Measurements from ENCODE around the gene KRTAP4-8.
"Not testable (repeated sequence)": the region's sequence is repeated elsewhere in the genome, so short reads cannot be mapped to it uniquely, and the experiment has no call there.

Gene KRTAP4-8

DNA sequence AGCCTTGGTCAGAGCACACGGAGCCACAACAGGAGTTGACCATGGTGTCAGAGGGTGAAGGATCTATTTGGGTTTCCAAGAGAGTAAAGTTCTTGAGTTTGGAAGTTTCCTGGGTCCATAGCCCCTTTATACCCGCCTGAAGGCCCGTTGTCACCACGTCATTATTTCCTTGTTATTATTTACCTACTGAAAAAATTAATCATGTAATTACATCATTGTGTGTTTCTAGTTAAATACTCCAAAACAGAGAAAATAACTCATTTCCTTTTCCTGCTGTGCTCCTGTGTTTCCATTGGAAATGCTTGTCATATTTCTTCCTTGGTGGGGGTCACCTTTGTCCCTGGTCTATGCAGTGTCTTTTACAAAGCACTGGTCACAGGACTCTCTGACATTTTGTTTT, at the start of gene KRTAP4-8:
Gene KRTAP4-8, minus strand, starts transcription at position 101 of the 400 bp plus-strand sequence. Its CDS starts 58 bp downstream, at position 43.
- DNase-seq (ENCODE audit: low spot score) = no peak

DNA sequence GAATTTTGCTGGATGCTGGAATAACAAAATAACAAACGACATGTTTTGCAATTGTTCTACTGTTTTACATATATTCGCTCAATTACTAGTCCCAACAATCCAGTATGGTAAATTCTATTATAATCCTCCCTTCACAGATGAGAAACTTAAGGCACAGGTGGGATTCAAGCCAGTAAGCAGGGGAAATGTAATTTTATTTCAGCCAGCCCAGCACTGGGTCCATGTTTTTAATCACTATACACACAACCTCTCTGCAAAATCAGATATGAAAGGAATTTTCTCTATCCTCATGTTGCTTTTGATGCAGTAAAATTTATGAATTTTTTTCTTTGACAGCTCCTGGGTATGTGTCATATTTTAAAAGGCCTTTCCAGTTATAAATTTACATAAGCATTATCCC, 47.3 kb upstream of the KRTAP4-8 start:
- no peak for DNase-seq (ENCODE audit: low spot score)

- no peak for DNase-seq (ENCODE audit: low spot score)
These were observed 46.9 kb upstream of the KRTAP4-8 start for GRCh38 chr17:41144846-41145245.

- no peak for DNase-seq (ENCODE audit: low spot score)
These were observed 43.4 kb upstream of the KRTAP4-8 start for GRCh38 chr17:41141361-41141760.

- DNase-seq (ENCODE audit: low spot score) = peak; percentile 49
These were observed 42.6 kb upstream of the KRTAP4-8 start, which contains the start of gene KRTAP4-6 for GRCh38 chr17:41140360-41141131. Gene KRTAP4-6, minus strand, starts transcription at chr17:41140544. Its CDS starts 57 bp downstream, at chr17:41140487.

DNA sequence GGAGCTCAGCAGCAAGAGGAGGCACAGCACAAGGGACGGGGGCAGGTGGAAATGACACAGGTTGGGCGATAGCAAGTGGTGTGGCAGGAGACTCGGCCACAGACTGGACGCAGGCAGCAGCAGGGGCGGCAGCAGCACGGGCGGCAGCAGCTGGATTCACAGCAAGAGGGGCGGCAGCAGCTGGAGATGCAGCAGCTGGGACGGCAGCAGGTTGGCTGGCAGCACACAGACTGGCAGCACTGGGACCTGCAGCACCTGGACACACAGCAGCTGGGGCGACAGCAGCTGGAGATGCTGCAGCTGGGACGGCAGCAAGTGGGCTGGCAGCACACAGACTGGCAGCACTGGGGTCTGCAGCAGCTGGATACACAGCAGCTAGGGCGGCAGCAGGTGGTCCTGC, 41.9 kb upstream of the KRTAP4-8 start:
- not testable (repeated sequence) for DNase-seq (ENCODE audit: low spot score)

- DNase-seq (ENCODE audit: low spot score) = peak; percentile 14
These were observed 36.2 kb upstream of the KRTAP4-8 start for GRCh38 chr17:41133880-41134735.

- DNase-seq (ENCODE audit: low spot score) = peak; percentile 12
These were observed 34.0 kb upstream of the KRTAP4-8 start for GRCh38 chr17:41131979-41132378.

GRCh38 chr17:41127371-41127770, 29.4 kb upstream of the KRTAP4-8 start:
- no peak for DNase-seq (ENCODE audit: low spot score)

GRCh38 chr17:41126412-41126811, 28.5 kb upstream of the KRTAP4-8 start:
- no peak for DNase-seq (ENCODE audit: low spot score)

DNA sequence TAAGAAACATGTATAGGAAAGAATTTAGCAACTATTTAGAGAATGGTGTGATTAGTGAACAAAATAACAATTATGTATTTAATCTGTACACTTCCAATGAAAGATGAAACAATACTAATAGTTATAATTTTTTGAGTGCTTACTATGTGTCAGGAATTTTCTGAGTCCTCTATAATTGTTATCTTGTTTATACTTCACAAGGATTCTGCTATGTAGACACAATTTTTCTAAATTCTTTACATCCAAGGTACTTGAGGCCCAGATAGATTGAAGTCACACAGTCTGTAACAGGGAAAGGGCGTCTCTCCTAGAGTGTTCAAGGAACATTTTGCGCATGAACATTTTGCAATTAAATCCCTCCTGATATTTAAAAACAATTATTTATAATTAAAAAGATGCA, 27.1 kb upstream of the KRTAP4-8 start:
- no peak for DNase-seq (ENCODE audit: low spot score)

DNA sequence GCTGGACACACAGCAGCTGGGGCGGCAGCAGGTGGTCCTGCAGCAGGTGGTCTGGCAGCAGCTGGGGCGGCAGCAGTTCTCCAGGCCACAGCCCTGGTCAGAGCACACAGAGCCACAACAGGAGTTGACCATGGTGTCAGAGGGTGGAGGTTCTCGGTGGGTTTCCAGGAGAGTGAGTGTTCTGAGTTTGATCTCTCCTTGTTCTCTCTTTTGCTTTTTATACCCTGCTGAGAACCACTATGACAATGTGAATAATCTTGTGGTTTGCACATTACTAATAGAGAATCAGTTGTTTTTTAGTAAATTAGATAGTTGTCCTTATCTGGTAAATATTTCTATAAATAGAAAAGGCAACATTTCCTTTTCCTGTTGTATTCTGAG, 26.0 kb upstream of the KRTAP4-8 start, which contains the start of gene KRTAP4-12:
Gene KRTAP4-12, minus strand, starts transcription at position 192 of the 381 bp plus-strand sequence. Its CDS starts 60 bp downstream, at position 132.
- not testable (repeated sequence) for DNase-seq (ENCODE audit: low spot score)

DNA sequence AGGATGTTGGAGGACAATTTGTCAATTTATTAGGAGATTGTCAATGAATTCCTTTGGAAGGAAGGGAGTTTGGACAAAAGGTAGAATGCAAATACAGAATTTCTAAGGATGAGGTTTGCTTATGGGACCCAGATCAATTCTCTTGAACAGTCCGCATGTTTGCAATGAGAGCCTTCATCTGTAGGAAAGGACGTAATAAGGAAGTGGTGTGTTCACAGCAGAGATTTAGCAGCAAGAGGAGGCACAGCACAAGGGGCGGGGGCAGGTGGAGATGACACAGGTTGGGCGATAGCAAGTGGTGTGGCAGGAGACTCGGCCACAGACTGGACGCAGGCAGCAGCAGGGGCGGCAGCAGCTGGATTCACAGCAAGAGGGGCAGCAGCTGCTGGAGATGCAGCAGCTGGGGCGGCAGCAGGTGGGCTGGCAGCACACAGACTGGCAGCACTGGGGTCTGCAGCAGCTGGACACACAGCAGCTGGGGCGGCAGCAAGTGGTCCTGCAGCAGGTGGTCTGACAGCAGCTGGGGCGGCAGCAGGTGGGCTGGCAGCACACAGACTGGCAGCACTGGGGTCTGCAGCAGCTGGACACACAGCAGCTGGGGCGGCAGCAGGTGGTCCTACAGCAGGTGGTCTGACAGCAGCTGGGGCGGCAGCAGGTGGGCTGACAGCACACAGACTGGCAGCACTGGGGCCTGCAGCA, 25.5 kb upstream of the KRTAP4-8 start:
- DNase-seq (ENCODE audit: low spot score) = not testable (repeated sequence)

DNA sequence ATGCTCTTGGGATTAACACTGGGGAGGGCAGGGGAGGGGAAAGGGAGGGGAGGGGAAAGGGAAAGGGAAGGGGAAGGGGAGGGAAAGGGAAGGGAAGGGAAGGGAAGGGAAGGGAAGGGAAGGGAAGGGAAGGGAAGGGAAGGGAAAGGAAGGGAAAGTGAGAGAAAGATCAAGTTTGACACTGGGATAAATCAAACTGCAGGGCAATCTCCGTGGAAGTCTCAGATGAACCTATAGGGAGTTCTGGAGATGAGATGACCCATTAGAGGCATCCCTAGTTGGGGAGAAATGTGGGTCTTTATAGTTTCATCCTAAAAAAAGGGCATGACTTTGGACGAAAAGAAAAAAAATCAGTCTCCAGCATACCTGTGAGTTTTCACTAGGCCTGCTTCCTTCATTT, 23.8 kb upstream of the KRTAP4-8 start:
- DNase-seq (ENCODE audit: low spot score) = no peak

GRCh38 chr17:41119696-41120690, 22.1 kb upstream of the KRTAP4-8 start:
- not testable (repeated sequence) for DNase-seq (ENCODE audit: low spot score)

DNA sequence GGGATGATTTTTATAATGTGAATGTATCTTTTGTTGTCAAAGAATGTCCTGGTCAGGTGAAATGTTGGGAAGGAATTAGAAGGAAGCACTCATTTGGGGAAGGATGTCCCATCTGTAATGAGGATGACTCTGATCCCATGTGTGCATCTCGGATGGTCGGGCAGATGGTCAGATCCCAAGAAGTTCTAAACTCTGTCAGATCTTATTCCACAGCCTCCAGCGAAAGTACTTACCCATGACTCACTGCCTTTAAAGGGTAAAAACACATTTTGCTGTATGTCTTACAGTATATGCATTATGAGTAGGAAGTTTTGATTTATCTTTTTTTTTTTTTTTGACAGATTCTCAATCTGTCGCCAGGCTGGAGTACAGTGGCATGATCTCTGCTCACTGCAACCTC, 20.8 kb upstream of the KRTAP4-8 start:
- no peak for DNase-seq (ENCODE audit: low spot score)

DNA sequence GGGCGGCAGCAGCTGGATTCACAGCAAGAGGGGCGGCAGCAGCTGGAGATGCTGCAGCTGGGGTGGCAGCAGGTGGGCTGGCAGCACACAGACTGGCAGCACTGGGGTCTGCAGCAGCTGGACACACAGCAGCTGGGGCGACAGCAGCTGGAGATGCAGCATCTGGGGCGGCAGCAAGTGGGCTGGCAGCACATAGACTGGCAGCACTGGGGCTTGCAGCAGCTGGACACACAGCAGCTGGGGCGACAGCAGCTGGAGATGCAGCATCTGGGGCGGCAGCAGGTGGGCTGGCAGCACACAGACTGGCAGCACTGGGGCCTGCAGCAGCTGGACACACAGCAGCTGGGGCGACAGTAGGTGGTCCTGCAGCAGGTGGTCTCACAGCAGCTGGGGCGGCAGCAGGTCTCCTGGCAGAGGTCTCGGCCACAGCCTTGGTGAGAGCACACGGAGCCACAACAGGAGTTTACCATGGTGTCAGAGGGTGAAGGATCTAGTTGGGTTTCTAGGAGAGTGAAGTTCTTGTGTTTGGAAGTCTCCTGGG, 20.0 kb upstream of the KRTAP4-8 start, which contains the start of gene KRTAP4-11:
Gene KRTAP4-11, minus strand, starts transcription at position 528 of the 541 bp plus-strand sequence. Its CDS starts 58 bp downstream, at position 470.
- DNase-seq (ENCODE audit: low spot score) = not testable (repeated sequence)

- DNase-seq (ENCODE audit: low spot score) = no peak
These were observed 18.4 kb upstream of the KRTAP4-8 start for GRCh38 chr17:41116297-41116696.

- DNase-seq (ENCODE audit: low spot score) = no peak
These were observed 13.4 kb upstream of the KRTAP4-8 start for GRCh38 chr17:41111151-41111885.

Data from AG08396 (cell line).